NCI-H82 treated with DMSO at 0.1 percent for 48 hours (cell line): ENCODE data around the gene EBF4.

ENCODE experiments used
- DNase-seq: peaks from one replicate; lab custom pipeline; 2025; ENCODE audit not compliant: unreplicated experiment; lab: John Stamatoyannopoulos, UW

The EBF4 gene

DNA sequence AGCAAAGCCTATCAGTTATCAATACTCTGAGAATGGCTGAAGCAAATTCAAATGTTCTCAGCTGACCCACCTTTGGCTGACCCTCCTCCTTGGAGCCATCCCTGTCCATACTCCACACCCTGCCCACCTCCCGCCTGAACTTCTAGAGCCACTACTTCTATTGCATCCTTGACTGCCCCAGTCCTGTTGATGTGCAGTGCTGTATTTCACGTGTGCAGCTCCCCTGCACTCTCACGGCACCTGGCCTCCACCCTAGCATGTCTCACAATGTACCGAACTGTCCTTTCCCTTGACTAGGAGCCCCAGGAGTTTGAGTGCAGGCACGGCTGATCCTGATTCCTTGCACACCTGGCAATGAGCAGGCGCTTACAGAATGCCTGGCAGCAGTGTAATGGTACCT is 100.9 kb downstream of the EBF4 start:
- DNase-seq: no peak

DNA sequence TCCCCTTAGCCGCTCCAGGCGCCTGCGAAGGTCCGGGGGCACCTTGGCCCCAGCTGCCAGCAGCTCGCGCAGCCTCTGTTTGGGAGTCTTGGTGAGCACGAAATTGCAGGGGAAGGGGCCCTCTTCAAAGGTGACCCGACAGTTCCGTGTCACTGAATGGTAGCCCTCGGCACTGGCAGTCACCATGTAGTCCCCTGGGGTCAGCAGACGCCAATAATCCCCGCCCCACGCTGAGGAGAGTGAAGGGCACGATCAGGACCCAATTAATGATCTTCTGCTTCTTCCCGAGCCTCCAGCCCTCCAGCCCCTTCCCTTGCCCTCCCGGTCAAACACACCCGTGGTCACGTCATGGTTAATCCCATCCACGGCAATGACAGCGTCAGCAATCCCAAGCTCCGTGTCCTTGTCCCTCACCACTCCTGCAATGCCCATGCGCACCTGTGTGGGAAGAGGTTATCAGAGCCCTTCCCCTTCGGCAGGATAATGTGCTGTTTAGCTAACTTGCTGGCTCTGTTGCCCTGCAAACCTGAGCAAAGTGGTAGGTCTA is 101.7 kb downstream of the EBF4 start:
- DNase-seq: no peak

DNA sequence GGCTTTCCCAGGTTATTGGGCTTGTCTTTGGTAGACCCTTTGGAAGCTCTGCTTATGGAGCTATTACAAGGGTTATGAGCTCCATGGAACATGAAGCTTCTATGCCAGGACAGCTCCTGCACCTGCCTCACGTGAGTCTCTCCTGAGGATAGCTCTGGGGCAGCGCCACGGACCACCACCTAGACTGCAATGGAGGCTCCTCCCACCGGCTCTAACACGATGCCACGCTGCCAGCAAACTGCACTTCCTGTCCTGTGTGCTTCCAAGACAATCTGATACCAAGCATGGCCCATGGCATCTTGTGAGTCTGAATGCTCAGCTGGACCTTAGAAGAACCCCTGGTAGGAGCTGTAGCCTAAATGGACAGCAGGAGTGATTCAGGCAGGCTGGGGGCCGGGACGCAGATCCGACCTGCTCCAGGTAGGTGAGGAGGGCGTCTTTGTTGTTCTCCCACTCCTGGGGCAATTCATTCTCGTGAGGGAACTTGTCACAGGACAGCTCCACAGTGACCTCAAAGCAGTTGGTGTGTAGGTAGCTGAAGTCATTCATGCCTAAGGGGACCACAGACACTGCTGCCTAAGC is 102.4 kb downstream of the EBF4 start:
- no peak for DNase-seq

DNA sequence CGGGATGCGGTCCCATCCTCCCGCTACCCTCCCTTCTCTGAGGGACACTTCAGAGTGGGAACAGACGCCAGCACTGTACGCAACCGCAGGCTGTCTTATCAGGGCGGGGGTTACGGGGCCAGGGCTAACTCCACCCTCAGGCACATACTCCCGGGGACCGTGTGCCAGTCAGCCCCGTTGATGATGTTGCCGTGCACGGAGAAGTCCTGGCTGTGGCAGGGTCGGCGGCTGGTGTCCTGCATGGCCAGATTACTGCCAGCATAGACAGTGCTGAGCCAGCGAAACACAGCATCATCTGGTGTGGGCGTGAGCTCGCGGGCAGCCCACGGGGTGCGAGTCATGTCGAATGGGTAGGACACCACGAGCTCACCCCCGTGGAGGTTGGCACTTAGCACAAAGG is 102.9 kb downstream of the EBF4 start:
- no peak for DNase-seq

DNA sequence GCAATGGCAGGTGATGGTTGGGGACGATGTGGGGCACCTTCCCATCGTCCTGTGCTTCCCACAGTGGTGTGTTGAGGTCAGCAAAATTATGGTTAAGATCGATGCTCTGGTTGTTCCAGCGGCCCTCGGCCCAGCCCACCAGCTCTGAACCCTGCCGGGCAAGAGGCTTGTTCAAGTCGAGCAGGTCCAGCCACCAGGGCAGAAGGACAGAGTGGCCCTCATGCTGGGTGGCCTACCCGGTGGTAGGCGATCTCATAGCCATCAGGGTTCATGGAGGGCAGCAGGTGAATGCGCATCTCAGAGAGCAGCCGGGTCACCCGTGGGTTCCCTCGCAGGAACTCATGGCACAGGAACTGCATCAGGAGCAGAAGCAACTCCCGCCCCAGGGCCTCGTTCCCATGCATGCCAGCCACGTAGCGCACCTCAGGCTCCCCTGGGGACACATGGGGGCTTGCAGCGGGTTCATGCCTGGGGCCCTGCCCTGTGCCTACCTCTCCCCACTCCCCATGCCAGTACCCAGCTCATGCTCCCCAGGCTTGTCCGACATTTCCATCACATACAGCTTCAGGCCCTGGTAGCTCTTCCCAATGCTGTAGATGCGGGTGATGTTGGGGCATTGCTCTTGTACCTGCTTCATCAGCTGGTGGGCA is 103.6 kb downstream of the EBF4 start:
- no peak for DNase-seq

DNA sequence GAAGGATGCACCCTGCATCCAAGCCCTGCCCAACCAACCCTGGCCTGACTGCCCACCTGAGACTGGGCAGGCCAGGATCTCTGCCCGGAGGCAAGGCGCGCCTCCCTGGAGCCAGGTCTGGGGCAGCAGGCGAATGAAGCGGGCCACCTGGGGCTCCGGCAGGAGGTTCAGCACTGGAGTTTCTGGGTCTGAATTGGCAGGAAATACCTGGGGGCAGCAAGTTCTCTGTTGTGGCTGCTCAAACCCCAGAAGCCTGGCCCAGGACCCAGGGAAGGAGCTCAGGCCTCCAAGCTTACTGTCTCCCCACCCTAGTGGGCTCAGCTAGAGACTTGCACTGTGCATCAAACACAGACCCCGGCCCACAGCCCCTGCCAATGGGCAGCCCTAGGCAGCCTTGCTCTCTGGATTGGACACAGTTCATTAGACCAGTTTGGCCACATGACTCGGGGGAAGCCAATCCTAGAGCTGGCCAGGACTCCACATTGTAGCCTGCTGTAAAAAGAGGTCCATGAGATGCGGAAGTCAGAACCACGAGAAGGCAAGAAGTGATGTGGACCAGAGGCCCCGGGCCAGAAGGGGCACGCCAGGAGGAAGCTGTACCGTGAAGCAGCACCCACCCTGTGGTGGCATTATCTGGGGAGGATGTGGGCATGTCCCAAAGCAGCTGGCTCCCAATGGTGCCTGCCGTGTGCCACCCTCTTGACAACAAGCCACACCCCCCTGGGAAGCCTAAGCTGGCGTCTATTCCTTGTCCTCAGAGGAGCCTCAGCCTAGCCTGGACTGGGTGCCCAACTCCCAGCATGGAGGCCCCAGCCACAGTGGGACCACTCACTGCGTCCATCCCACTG is 104.8 kb downstream of the EBF4 start:
- DNase-seq: no peak

DNA sequence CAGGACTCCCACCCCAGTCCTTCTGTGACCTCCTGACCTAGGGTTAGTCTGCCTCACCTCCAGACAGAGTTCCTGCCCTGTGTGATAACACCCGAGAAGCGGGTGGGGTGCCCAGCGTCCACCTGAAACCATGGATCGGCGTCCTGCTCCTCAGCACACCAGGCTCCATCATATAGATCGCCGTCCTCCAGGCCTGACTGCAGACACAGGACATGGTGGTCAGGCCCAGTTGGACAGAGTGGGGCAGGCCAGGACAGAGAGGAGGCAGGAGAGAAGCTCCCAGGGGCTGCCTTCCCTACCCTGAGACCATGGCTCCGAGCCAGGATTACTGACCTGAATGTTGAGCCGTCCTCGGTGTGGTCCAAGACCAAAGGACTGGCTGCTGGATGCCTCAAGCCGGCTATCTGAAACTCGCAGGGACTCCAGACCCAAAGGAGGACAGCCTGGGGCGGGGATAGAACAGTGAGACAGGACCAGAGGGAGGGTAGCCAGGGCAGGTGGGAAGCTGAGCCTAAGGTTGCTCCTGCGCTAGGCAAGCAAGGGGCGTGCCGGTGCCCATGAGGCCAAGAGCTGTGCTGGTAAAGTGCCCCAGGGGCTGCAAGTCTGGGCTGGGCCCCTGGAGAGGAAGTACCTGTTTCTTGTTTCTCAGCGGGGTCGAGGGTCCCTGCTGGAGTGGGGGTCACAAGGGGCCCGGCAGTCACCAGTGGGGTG is 105.7 kb downstream of the EBF4 start:
- no peak for DNase-seq

DNA sequence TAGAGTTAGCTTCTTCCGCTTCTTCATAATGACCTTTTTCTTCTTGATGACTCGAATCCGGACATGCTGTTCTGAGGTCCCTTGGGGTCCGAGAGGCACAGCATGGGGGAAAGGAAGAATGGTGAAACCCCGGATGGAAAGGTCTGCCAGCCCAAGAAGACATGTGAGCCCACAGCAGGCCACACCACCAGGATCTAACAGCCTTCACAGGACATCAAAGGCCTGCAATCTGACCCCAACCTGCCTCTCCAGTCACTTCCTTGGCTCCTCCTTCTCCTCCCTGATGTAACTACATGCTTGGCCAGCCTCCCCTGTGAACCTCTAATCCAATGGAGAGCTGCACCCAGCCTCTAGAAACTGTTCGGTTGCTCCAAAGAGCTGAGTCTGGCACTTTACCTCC is 106.2 kb downstream of the EBF4 start:
- no peak for DNase-seq

DNA sequence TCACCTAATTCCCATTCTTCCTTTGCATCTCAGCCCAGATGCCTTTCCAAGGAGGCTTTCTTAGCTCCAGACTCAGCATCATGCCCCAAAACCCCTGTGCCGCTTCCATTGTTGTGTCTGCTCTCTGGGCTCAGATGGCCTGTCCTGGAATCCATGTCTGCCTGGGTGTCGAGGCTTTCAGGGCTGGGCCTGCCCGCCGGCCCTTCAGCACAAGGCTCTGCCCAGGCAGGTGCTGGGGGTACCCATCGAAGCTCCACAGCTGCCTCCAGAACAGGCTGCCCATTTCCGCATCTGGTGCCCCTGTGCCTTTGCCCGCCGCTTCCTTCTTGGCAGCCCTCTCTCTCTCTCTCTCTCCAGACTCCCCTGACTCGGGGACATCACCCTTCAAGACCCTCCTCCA is 106.7 kb downstream of the EBF4 start:
- no peak for DNase-seq

DNA sequence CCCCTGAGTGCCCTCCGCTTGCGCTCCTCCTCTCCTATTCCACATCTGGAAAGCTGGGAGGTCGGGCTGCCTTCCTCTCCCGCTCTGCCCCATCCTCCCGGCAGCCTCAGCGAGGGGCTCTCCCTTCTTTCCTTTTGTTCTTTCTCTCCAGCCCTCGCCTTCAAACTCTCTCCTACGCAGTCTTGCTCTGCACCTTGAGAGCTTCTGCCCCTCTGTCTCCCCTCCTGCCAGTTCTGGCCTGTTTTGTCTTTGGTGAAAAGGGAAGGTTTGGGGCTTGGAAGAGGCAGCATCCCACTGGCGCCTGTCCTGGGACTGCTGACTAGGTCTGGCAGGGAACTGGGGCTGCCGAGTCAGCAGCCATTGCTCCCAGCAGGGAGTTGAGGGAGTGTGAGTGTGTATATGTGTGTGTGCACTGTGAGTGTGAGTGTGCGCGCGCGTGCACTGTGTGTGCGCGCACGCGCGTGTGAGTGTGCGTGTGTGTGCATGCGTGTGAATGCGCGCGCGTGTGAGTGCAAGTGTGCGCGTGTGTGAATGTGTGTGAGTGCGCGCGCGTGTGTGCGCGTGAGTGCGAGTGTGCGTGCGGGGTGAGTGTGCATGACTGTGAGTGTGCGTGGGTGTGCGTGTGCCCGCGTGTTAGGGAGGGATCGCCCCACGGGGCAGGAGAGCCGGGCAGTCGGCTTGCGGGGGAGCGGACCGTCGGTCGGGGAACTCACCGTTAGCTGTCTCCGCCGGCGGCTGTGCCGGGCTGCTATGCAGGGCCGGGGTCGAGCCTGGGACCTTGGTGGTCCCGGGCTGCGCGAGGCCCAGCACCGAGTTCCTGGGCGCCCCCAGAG is 107.3 kb downstream of the EBF4 start:
- no peak for DNase-seq

DNA sequence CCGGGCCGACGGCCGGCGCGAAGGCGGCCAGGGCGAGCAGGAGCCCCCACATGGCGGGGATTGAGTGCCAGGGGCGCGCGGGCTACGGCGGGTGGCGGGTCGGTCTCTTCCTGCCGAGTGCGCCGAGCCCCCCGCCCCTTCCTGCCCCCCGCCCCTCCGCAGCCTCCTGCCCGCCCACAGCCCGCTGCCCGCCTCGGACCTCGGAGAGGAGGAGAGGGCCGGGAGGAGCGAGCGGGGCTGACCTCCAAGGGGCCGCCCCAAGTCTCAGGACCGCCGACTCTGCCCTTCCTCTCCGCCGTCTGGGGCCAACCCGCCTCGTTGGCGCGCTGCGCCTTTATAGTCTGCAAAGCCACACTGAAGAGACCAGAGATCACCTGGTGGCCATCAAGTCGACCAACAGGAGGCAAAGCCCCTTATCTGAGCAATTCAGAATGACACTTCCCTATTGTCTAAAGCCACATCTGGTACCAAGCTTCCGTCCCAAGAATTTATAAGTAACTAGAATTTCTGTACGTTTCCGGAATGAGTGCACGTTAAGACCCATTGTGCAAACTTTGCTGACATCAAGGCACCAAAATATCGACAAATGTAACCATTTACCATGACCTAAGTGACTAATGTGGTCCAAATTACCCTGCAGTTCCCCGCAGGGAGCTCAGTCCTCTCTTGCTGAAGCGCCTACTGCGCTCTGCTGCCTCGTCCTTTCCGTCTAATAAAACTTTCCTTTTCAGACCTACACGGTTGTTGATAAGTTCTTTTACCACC is 108.1 kb downstream of the EBF4 start, which contains the start of gene CPXM1:
CPXM1 (minus strand) TSS at position 107 of the 765 bp plus-strand sequence; CDS start at position 52, 55 bp downstream.
- DNase-seq: no peak

DNA sequence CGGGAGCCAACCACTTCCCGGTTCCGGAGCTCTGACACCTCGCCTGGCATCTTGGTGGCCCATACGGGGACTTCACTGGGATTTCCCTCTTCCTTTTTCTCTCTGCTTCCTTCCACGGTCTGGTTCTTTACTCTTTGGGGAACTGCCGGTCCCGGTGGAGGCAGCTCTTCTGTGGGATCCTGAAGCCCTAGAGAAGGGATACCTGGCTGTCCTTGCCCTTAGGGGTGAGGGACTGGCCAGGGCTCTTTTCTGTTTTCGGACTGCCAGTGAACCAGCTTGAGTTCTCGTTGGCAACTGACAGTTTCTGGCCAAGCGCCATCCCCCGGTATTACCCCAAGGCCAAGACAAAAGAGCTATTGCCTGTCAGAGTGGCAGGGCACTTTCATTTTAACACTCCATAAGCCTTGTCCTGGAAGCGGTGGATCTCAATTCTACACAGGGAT is 108.7 kb downstream of the EBF4 start:
- DNase-seq: no peak

DNA sequence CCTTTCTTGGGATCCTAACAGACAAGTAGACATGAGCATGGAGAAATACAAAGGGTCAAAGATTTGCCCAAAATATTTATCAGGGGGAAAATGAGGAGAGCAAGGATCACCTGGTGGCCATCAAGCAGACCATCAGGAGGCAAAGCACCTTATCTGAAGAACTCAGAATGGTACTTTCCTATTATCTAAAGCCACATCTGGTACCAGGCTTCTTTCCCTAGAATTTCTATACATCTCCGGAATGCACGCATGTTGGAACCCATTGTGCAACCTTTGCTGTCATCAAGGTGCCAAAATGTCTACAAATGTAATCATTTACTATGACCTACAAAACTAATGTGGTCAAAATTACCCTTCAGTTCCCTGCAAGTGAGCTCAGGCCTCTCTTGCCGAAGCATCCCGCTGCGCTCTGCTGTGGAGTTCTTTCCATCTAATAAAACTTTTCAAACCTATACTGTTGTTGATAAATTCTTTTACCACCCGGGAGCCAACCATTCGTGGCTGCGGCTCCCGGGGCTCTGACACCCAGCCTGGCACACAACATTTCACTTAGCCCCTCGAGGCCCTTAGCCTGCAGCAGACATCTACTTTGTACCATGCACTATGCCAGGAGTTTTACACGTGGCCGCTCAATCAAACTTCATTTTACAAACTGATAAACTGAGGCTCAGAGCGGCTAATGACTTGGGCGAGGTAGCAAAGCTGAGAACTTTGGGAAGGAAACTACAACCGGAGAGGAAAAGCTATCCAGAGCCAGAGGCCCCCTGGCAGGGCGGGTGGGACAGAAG is 111.7 kb downstream of the EBF4 start:
- DNase-seq: no peak

DNA sequence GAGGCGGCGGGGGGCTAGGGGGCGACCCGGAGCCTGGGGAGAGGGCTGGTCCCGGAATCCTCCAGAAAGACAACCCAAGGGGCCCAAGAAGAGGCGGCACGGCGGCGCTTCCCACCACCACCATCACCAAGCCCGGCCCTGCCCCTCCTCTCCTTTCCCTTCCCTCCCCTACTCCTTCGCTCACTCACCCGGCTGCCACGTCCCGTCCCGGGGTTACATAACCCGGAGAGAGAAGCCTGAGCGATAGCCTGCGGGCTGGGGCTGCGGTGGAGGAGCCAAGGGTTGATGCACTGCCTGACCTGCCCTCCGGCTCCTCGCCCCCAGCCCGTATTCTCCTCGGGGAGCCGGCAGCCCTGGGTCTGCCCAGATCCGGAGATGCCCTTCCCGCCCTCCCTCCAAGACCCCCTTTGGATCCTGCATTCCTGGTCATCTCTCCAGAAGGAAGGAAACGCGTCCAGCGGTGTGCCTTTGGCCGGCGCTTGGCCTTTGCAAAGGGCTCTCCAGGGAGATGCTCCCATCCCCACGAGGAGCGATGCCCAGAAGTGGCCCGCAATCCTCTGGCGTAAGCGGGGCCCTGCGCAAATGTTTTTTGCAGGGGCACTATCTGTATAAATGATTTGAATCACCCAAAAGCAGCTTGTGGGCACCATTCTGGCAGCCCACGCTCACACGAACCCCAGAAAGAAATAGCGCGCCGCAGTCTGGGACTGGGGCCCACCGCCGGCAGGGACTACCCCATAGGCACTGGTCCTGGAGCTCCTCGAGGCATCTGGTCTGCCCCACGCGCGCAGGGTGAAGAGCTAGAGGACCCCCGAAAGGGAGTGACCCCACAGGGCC is 112.5 kb downstream of the EBF4 start:
- DNase-seq: no peak

DNA sequence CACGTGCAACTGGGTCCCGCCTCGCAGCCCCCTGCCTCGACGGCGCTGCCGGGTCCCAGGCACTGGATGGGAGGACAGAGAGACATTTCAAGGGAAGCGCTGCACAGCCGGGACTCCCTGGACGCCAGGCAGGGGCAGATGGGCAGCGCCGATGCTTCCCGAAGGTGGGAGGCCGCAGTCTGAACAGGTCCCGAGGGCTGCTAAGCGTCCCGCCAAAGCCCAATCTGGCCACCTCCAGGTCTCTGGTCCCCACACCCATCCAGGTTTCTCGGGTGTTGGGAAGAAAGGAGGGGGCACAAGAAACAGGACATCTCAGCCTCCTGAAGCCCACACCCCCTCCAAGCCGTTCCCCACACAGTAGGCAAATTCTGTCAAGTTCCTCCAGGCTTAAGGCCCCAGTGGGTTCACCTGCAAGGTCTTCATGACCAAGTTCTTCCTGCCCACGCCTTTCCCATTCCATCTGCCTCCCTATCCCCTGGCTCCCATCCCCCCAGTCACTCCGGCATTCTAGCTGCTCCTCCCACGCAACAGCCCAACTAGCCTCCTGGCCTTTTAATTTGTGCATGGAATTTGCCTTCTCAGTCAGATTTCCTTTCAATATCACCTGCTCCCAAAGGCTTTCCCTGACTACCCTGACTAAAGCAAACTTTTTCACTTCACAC is 113.2 kb downstream of the EBF4 start:
- no peak for DNase-seq

DNA sequence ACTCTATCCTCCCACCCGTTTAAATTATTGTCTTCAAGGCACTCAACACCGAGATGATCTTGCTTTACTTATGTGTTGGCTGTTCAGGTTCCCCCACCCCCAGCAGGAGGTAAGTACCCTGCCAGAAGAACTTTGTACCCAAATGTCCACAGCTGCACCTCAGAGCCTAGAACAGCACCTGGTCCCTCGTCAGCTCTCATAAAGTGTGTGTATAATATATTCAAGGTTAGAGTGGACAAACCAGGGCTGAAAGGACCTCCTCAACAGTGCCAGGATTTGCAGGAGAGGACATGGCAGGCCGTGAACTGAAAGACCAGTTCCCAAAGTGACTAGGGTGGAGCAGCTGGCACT is 113.7 kb downstream of the EBF4 start:
- DNase-seq: no peak

DNA sequence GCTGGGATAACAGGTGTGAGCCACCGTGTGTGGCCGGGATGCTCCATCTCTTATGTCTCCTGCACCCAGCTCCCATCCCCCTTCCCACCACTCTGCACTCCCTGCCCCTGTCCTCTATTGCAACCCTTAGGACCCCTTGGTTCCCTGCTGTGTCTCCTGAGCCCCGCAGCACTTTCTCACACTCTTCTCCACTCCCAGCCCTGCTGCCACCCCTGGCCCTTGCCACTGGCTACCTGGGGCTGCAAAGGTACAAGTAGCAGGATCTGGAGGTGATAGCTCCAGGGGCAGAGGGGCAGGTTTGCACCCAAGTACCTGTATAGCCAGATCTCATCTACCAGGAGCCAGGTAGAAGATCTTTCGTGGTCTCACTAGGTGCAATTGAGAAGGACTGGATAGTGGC is 114.4 kb downstream of the EBF4 start:
- no peak for DNase-seq
